Measurements from ENCODE around the gene CD68.

Gene CD68

DNA sequence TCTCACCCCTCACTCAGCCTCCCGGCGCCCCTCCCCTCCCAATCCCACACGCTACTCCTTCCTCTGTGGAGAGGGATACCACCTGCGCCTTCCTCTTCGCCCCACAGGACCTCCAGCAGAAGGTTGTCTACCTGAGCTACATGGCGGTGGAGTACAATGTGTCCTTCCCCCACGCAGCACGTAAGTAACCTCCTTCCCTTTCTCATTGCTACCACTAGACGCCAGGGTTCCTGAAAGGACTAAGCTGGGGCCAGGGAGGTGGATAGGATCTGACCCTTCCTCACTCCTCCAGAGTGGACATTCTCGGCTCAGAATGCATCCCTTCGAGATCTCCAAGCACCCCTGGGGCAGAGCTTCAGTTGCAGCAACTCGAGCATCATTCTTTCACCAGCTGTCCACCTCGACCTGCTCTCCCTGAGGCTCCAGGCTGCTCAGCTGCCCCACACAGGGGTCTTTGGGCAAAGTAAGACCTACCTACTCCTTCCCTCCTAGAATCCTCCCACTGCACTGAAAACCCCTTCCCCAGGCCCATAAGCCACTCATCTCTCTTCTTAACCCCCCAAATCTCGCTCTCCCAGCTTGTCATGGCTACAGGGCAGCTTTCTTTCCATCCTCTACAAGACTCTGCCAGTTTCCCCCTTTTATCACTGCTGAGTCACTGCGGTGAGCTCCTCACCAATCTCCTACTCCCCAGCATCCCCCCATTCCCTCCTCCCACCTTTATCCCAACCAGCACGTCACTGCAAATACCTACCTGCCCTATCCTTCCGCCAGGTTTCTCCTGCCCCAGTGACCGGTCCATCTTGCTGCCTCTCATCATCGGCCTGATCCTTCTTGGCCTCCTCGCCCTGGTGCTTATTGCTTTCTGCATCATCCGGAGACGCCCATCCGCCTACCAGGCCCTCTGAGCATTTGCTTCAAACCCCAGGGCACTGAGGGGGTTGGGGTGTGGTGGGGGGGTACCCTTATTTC is 1.5 kb downstream of the CD68 start:
- Histone ChIP-seq H3K27me3 (no peaks in the 10 kb centered on the region), H3K27ac (peak overlapping the region; percentile 85 to 92), H3K4me1 (peaks cover 10 to 57% (median 51%) of the 10 kb centered on the region in 4 donors), H3K36me3 (peaks cover 30 to 37% (median 34%) of the 10 kb centered on the region in 3 donors), H3K9me3 (no peaks in the 10 kb centered on the region), H3K4me3 (peak overlapping the region; percentile 25 to 44)
- intact Hi-C loops (cut with DNase I; ENCODE audit: low total_unique reads), result no loop called here
- TF ChIP-seq, protein P1, sequence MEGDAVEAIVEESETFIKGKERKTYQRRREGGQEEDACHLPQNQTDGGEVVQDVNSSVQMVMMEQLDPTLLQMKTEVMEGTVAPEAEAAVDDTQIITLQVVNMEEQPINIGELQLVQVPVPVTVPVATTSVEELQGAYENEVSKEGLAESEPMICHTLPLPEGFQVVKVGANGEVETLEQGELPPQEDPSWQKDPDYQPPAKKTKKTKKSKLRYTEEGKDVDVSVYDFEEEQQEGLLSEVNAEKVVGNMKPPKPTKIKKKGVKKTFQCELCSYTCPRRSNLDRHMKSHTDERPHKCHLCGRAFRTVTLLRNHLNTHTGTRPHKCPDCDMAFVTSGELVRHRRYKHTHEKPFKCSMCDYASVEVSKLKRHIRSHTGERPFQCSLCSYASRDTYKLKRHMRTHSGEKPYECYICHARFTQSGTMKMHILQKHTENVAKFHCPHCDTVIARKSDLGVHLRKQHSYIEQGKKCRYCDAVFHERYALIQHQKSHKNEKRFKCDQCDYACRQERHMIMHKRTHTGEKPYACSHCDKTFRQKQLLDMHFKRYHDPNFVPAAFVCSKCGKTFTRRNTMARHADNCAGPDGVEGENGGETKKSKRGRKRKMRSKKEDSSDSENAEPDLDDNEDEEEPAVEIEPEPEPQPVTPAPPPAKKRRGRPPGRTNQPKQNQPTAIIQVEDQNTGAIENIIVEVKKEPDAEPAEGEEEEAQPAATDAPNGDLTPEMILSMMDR (IDR thresholded peaks at IDR 0.05), result no peak
- DNase-seq, result no peak

DNA sequence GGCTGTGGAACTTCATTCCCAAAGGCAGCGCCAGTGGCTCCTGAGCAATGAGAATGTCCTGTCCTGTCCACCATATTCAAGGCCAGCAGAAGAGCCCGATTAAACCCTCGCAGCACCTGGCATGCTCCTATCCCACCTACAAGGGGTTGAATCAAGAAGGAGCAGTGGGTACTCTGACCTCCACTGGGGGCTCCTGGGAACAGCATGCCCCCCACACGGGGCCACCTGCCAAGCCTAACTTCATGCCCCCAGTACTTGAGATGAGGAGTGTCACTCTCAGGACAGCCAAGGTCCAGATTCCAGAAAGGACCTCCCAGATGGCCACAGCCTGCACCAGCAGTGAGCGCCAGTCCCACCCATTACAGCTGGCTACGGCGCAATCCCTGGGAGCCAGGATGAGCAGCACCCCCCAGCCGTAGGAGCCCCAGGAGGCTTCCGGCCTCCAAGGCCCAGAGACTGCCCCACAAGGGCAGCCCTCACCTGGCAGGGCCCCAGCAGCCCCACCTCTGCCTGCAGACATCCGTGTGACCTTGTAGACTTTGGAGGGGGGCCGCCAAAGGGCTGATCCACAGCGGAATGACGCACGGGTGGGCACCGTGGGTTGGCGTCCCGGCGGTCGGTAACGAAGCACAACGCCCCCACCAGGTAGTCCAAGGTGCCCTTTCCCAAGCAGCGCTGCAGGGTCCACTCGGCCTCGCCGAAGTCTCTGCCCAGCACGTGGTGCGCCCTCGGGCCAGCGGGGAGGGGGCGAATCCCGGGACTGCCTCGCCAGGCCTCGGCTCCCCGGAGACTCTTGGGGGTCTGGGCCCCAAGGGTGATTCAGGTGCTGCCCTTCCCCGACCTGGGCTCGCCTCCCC is 3.2 kb downstream of the CD68 start:
- Histone ChIP-seq H3K4me1 (peaks cover 10 to 57% (median 50%) of the 10 kb centered on the region in 4 donors), H3K27ac (peak overlapping the region; percentile 85 to 92), H3K4me3 (peak overlapping the region; percentile 58 to 62), H3K27me3 (no peaks in the 10 kb centered on the region), H3K36me3 (peaks cover 12 to 30% (median 20%) of the 10 kb centered on the region in 3 donors), H3K9me3 (no peaks in the 10 kb centered on the region)
- TF ChIP-seq, protein P1 (IDR thresholded peaks at IDR 0.05), result no peak
- intact Hi-C loops (cut with DNase I; ENCODE audit: low total_unique reads), result no loop called here
- peak in 1 of 2 donors; percentile 76 for DNase-seq

DNA sequence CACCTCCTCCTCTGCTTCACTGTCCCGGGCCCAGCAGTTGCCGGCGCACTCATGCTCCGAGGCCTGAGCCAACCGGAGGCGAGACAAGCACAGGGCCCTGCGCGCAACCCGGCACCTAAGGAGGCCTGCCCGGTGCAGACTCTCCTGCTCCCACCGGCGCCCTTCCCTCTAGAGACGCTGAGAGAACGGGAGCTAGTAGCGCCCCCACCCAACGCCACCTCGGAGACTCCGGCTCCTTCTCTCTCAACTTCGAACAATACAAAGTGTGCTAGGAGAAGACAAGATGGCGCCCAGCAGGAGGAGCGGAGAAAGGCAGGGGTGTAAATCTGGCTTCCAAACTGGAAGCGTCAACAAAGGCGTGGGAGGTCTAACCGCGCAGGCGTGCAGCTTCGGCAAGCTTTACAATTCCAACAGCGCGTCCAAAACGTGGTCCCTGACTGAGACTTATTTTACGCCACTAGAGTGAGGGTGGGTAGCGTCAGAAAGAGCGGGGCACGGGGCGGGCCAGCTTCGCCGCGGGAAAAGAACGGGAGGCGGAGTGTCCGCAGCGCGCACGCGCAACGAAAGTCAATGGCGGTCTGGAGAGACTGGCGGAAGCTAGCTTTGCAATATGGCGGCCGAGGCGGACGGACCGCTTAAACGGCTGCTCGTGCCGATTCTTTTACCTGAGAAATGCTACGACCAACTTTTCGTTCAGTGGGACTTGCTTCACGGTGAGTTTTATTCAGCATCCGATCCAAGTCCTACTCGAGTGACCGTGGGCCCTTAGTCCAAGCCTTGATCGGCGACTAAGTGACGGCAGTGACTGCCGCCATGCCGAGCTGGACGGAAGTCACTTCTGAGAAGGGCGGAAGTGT is 4.0 kb downstream of the CD68 start, which contains the start of gene MPDU1:
MPDU1 (plus strand) TSS at position 600 of the 857 bp plus-strand sequence; CDS start at position 611, 11 bp downstream.
- H3K36me3 ChIP-seq, result peaks cover 4 to 24% (median 11%) of the 10 kb centered on the region in 3 donors
- peaks cover 10 to 63% (median 53%) of the 10 kb centered on the region in 4 donors for H3K4me1 ChIP-seq
- DNase-seq, result peak; percentile 93 to 99
- peak within 1 kb of the TSS; percentile 58 to 62 for H3K4me3 ChIP-seq
- no peaks in the 10 kb centered on the region for H3K9me3 ChIP-seq
- peak within 1 kb of the TSS; percentile 85 to 92 for H3K27ac ChIP-seq
- TF ChIP-seq, protein P1 (IDR thresholded peaks at IDR 0.05), result peak in 1 of 2 experiments; percentile 16
- intact Hi-C loops (cut with DNase I; ENCODE audit: low total_unique reads), result no loop called here
- no peaks in the 10 kb centered on the region for H3K27me3 ChIP-seq

DNA sequence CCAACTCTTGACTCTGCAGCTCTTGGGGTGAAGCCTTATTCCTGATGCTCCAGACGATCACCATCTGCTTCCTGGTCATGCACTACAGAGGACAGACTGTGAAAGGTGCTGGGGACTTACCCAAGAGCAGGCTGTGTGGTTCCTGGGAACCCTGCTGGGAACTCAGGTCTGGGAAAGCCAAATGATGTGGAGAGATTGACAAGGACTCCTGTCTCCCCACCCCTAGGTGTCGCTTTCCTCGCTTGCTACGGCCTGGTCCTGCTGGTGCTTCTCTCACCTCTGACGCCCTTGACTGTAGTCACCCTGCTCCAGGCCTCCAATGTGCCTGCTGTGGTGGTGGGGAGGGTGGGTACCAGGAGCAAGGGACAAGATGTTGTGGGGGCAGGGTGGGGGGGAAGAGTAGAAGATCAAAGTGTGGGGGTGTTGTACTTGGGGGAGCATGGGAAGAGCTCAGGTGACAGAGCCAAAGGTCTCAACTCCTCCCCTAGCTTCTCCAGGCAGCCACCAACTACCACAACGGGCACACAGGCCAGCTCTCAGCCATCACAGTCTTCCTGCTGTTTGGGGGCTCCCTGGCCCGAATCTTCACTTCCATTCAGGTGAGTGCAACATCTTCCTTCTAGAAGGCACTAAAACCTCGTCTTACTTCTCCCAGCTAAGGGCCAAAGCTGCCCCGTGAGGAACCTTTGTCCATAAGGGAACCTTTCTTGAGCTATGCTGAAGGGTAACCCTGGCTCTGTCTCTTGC is 7.4 kb downstream of the CD68 start:
- Histone ChIP-seq H3K9me3 (no peaks in the 10 kb centered on the region), H3K4me1 (peaks cover 10 to 50% (median 39%) of the 10 kb centered on the region in 4 donors)

More for the DNA sequence above, 7.4 kb downstream of the CD68 start:
- intact Hi-C loops (cut with DNase I; ENCODE audit: low total_unique reads), result no loop called here
- Histone ChIP-seq H3K27ac (no peak overlapping the region), H3K4me3 (no peak overlapping the region), H3K27me3 (no peaks in the 10 kb centered on the region), H3K36me3 (peaks cover 8 to 30% (median 11%) of the 10 kb centered on the region in 3 donors)
- no peak for DNase-seq
- TF ChIP-seq, protein P1 (IDR thresholded peaks at IDR 0.05), result no peak
